Ovary (tissue), 3 donors: ENCODE results near the gene NOP9.

Experiments
- CTCF ChIP-seq, 3 donors: fragments of 450-650 bp in 2 of 3; fragments of 200-600 bp in 1 of 3; IDR thresholded peaks; one replicate each; pipeline versions ENCODE4 v1.5.1 to v1.8.0; 2016 to 2022; ENCODE audit warnings: antibody characterized with exemption in 3 of 3, mild to moderate bottlenecking in 1 of 3
- EP300 ChIP-seq: sonication (generic); formaldehyde crosslinking; IDR thresholded peaks from one replicate; pipeline ENCODE4 v1.6.1; 2017; ENCODE audit warnings: antibody characterized with exemption
- POLR2A ChIP-seq: fragments of 450-650 bp; IDR thresholded peaks from one replicate; pipeline ENCODE4 v1.6.1; 2017; ENCODE audit warnings: antibody characterized with exemption, mild to moderate bottlenecking, moderate library complexity
- donor health status: DM: no; HTN: no; CAD: no.

GRCh38 chr14:24332268-24332993 lies 32.8 kb downstream of the NOP9 start:
- peak; percentile 28 to 65 (median 63) for TF ChIP-seq CTCF (IDR thresholded peaks at IDR 0.05)
- no peak for TF ChIP-seq POLR2A
- TF ChIP-seq EP300 = no peak
